ENCODE measurements around the gene KRTAP21-1. TPM values are rescaled to one million over a fixed set of nuclear protein-coding genes. Genes with fewer than 3 reads are reported as not detected.

KRTAP21-1 gene
- total RNA-seq, 1 experiment from 2014 or later = not detected

DNA sequence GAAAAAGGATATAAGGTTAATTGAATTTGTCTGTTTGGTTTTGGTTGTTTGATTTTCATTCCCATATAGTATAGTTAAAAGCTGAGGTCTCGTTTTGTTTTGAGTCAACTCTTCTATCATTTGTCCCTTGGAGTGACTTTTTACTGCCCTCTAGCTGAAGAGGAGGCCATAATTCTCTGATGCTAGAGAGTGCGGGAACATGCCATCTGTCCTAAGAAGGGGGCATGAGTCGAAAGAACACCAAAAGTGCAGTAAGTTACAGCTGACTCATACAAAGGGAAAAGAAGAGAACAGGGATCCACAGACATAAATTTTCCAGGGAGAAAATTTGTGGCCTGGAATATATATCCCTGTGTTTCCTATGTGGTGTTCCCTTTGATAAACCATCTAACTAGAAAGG, 40.8 kb downstream of the KRTAP21-1 start:
- TSS peak; percentile 78 for BruUV-seq (replicated peaks)
- Histone ChIP-seq H3F3A (ENCODE audit: low read length, unreplicated experiment) (peaks cover 4% of the 10 kb centered on the region), H3K4me2 (ENCODE audit: low read length) (peak overlapping the region; percentile 22), H3K79me2 (ENCODE audit: low read length) (no peaks in the 10 kb centered on the region), H2AFZ (ENCODE audit: low read length) (peak overlapping the region; percentile 52; the same call in 1 of the 2 replicates), H3K4me1 (ENCODE audit: insufficient read depth, low read length) (peaks cover 40% of the 10 kb centered on the region), H3K27ac (ENCODE audit: low read length) (peak overlapping the region; percentile 69), H3K9me3 (ENCODE audit: low read length) (peaks cover 12% of the 10 kb centered on the region; the same call in 1 of the 2 replicates), H4K20me1 (ENCODE audit: low read length) (no peaks in the 10 kb centered on the region), H3K36me3 (ENCODE audit: low read depth, low read length) (no peaks in the 10 kb centered on the region), H3K4me3 (ENCODE audit: low read length) (no peak overlapping the region), H3K27me3 (ENCODE audit: low read length) (no peaks in the 10 kb centered on the region), H3K9me2 (replicated peaks; ENCODE audit: low read length) (no peaks in the 10 kb centered on the region), H3K9ac (ENCODE audit: low read length) (no peak overlapping the region)
- ATAC-seq = peak; percentile 58
- CTCF ChIA-PET = interaction anchor here (0.7 to 1.1 kb wide), 2 partner anchors 17 to 83 kb away, joined by 3 to 6 read pairs; no protein-coding TSS in a partner anchor
- peak; percentile 74 for DNase-seq
- TF ChIP-seq EZH2 (IDR thresholded peaks at IDR 0.05; ENCODE audit: low read length, unreplicated experiment) = no peak
- TF ChIP-seq, protein P1, sequence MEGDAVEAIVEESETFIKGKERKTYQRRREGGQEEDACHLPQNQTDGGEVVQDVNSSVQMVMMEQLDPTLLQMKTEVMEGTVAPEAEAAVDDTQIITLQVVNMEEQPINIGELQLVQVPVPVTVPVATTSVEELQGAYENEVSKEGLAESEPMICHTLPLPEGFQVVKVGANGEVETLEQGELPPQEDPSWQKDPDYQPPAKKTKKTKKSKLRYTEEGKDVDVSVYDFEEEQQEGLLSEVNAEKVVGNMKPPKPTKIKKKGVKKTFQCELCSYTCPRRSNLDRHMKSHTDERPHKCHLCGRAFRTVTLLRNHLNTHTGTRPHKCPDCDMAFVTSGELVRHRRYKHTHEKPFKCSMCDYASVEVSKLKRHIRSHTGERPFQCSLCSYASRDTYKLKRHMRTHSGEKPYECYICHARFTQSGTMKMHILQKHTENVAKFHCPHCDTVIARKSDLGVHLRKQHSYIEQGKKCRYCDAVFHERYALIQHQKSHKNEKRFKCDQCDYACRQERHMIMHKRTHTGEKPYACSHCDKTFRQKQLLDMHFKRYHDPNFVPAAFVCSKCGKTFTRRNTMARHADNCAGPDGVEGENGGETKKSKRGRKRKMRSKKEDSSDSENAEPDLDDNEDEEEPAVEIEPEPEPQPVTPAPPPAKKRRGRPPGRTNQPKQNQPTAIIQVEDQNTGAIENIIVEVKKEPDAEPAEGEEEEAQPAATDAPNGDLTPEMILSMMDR (conservative IDR thresholded peaks at IDR 0.05; ENCODE audit: low read depth, low read length) = peak; percentile 72
- intact Hi-C loops (cut with micrococcal nuclease) = loop anchor here (1.0 to 5.0 kb wide), 2 partner anchors 209 to 372 kb away; no protein-coding TSS in a partner anchor
- POLR2A ChIA-PET (ENCODE audit: unreplicated experiment) = no interaction called here

DNA sequence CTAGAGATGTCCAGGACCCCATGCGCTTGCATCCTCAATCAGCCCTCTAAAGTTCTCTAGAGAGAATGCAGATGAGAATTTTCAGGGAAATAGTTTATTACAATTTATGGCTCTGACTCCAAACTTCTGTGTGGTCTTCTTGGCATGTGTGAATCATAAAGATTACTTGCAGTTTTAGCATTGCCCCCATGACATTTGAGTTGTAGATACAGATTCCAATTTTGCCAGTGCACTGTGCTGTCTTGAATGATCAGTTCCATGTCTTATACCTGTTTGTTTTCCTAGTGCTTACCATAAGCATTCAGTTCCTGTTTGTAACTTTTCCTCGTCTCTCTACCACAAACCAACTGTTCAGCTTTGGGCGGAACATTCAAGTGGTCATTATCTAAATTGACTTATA, 41.5 kb downstream of the KRTAP21-1 start:
- BruUV-seq (replicated peaks) = no TSS peak
- TF ChIP-seq EZH2phosphoT487 (IDR thresholded peaks at IDR 0.05; ENCODE audit: borderline replicate concordance, low read length) (no peak), EZH2 (IDR thresholded peaks at IDR 0.05; ENCODE audit: low read length, unreplicated experiment) (no peak)
- TF ChIP-seq, protein P1 (conservative IDR thresholded peaks at IDR 0.05; ENCODE audit: low read depth, low read length) = no peak

DNA sequence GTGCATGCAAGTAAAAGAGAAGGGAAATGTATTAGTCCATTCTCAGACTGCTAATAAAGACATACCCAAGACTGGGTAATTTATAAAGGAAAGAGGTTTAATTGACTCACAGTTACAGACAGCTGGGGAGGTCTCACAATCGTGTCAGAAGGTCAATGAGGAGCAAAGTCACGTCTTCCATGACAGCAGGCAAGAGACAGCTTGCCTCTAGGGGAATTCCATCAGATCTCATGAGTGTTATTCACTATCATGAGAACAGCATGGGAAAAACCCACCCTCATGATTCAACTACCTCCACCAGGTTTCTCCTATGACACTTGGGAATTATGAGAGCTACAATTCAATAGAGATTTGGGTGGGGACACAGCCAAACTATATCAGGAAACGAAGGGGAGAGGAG, 44.7 kb downstream of the KRTAP21-1 start:
- H3K9ac ChIP-seq (ENCODE audit: low read length) = no peak overlapping the region
- peaks cover 15% of the 10 kb centered on the region for H3K4me1 ChIP-seq (ENCODE audit: insufficient read depth, low read length)
- DNase-seq (no peak), ATAC-seq (no peak)
- no peaks in the 10 kb centered on the region for H3F3A ChIP-seq (ENCODE audit: low read length, unreplicated experiment)
- no peak overlapping the region for H3K4me3 ChIP-seq (ENCODE audit: low read length)
- no TSS peak for BruUV-seq (replicated peaks)
- H3K9me3 ChIP-seq (ENCODE audit: low read length) = peaks cover 12% of the 10 kb centered on the region; the same call in 1 of the 2 replicates
- H3K36me3 ChIP-seq (ENCODE audit: low read depth, low read length) = no peaks in the 10 kb centered on the region
- no peaks in the 10 kb centered on the region for H3K9me2 ChIP-seq (replicated peaks; ENCODE audit: low read length)
- ChIA-PET CTCF (no interaction called here), POLR2A (ENCODE audit: unreplicated experiment) (no interaction called here)
- H2AFZ ChIP-seq (ENCODE audit: low read length) = no peak overlapping the region
- intact Hi-C loops (cut with micrococcal nuclease) = loop anchor here (5.0 kb wide), 1 partner anchor 368 kb away; no protein-coding TSS in a partner anchor
- no peak overlapping the region for H3K4me2 ChIP-seq (ENCODE audit: low read length)
- TF ChIP-seq, protein P1 (conservative IDR thresholded peaks at IDR 0.05; ENCODE audit: low read depth, low read length) = no peak
- no peak for TF ChIP-seq EZH2phosphoT487 (IDR thresholded peaks at IDR 0.05; ENCODE audit: borderline replicate concordance, low read length)
- TF ChIP-seq EZH2 (IDR thresholded peaks at IDR 0.05; ENCODE audit: low read length, unreplicated experiment) = no peak
- H4K20me1 ChIP-seq (ENCODE audit: low read length) = no peaks in the 10 kb centered on the region
- H3K27ac ChIP-seq (ENCODE audit: low read length) = no peak overlapping the region
- H3K79me2 ChIP-seq (ENCODE audit: low read length) = no peaks in the 10 kb centered on the region
- no peaks in the 10 kb centered on the region for H3K27me3 ChIP-seq (ENCODE audit: low read length)

More for the DNA sequence above, 41.5 kb downstream of the KRTAP21-1 start:
- no peaks in the 10 kb centered on the region for H4K20me1 ChIP-seq (ENCODE audit: low read length)
- H3K9ac ChIP-seq (ENCODE audit: low read length) = no peak overlapping the region
- H3K27me3 ChIP-seq (ENCODE audit: low read length) = no peaks in the 10 kb centered on the region
- no peaks in the 10 kb centered on the region for H3K79me2 ChIP-seq (ENCODE audit: low read length)
- H3K4me2 ChIP-seq (ENCODE audit: low read length) = no peak overlapping the region
- H2AFZ ChIP-seq (ENCODE audit: low read length) = no peak overlapping the region; the same call in 1 of the 2 replicates
- peaks cover 12% of the 10 kb centered on the region; the same call in 1 of the 2 replicates for H3K9me3 ChIP-seq (ENCODE audit: low read length)
- H3K4me1 ChIP-seq (ENCODE audit: insufficient read depth, low read length) = peaks cover 33% of the 10 kb centered on the region
- H3K27ac ChIP-seq (ENCODE audit: low read length) = peak overlapping the region; percentile 69; the same call in 1 of the 2 replicates
- H3K4me3 ChIP-seq (ENCODE audit: low read length) = no peak overlapping the region
- POLR2A ChIA-PET (ENCODE audit: unreplicated experiment) = no interaction called here
- intact Hi-C loops (cut with micrococcal nuclease) = loop anchor here (1.0 to 5.0 kb wide), 2 partner anchors 208 to 371 kb away; no protein-coding TSS in a partner anchor
- CTCF ChIA-PET = interaction anchor here (0.7 to 1.1 kb wide), 2 partner anchors 18 to 83 kb away, joined by 3 to 6 read pairs; no protein-coding TSS in a partner anchor
- H3F3A ChIP-seq (ENCODE audit: low read length, unreplicated experiment) = peaks cover 4% of the 10 kb centered on the region
- ATAC-seq = no peak
- no peak for DNase-seq
- no peaks in the 10 kb centered on the region for H3K36me3 ChIP-seq (ENCODE audit: low read depth, low read length)
- H3K9me2 ChIP-seq (replicated peaks; ENCODE audit: low read length) = no peaks in the 10 kb centered on the region

All from PC-3 (cell line).